Measurements from ENCODE around the gene CSMD2.

Gene CSMD2

GRCh38 chr1:33764149-33764548 is 400.9 kb downstream of the CSMD2 start:
- DNase-seq (ENCODE audit: low read depth in 2 of 2, low spot score in 1 of 2) = no peak

GRCh38 chr1:33763406-33763805 is 401.6 kb downstream of the CSMD2 start:
- DNase-seq (ENCODE audit: low read depth in 2 of 2, low spot score in 1 of 2) = no peak

GRCh38 chr1:33762962-33763361 is 402.1 kb downstream of the CSMD2 start:
- DNase-seq (ENCODE audit: low read depth in 2 of 2, low spot score in 1 of 2) = no peak

- no peak for DNase-seq (ENCODE audit: low read depth in 2 of 2, low spot score in 1 of 2)
Measured at GRCh38 chr1:33762109-33762830, 402.8 kb downstream of the CSMD2 start.

GRCh38 chr1:33758698-33759097 is 406.3 kb downstream of the CSMD2 start:
- DNase-seq (ENCODE audit: low read depth in 2 of 2, low spot score in 1 of 2) = no peak

GRCh38 chr1:33753087-33753856 is 411.8 kb downstream of the CSMD2 start:
- DNase-seq (ENCODE audit: low read depth in 2 of 2, low spot score in 1 of 2) = no peak

- no peak for DNase-seq (ENCODE audit: low read depth in 2 of 2, low spot score in 1 of 2)
Measured at GRCh38 chr1:33745942-33746341, 419.1 kb downstream of the CSMD2 start.

GRCh38 chr1:33743221-33743998 is 421.6 kb downstream of the CSMD2 start:
- no peak for DNase-seq (ENCODE audit: low read depth in 2 of 2, low spot score in 1 of 2)

- DNase-seq (ENCODE audit: low read depth in 2 of 2, low spot score in 1 of 2) = no peak
Measured at GRCh38 chr1:33742663-33743062, 422.4 kb downstream of the CSMD2 start.

- no peak for DNase-seq (ENCODE audit: low read depth in 2 of 2, low spot score in 1 of 2)
Measured at GRCh38 chr1:33741749-33742148, 423.3 kb downstream of the CSMD2 start.

GRCh38 chr1:33740040-33740744 is 424.8 kb downstream of the CSMD2 start:
- DNase-seq (ENCODE audit: low read depth in 2 of 2, low spot score in 1 of 2) = no peak

GRCh38 chr1:33738976-33739375 is 426.1 kb downstream of the CSMD2 start:
- DNase-seq (ENCODE audit: low read depth in 2 of 2, low spot score in 1 of 2) = no peak

GRCh38 chr1:33738536-33738935 is 426.5 kb downstream of the CSMD2 start:
- DNase-seq (ENCODE audit: low read depth in 2 of 2, low spot score in 1 of 2) = no peak

GRCh38 chr1:33736496-33736895 is 428.5 kb downstream of the CSMD2 start:
- no peak for DNase-seq (ENCODE audit: low read depth in 2 of 2, low spot score in 1 of 2)

- no peak for DNase-seq (ENCODE audit: low read depth in 2 of 2, low spot score in 1 of 2)
Measured at GRCh38 chr1:33735624-33736023, 429.4 kb downstream of the CSMD2 start.

GRCh38 chr1:33727310-33727709 is 437.7 kb downstream of the CSMD2 start:
- no peak for DNase-seq (ENCODE audit: low read depth in 2 of 2, low spot score in 1 of 2)

- no peak for DNase-seq (ENCODE audit: low read depth in 2 of 2, low spot score in 1 of 2)
Measured at GRCh38 chr1:33726274-33726804, 438.7 kb downstream of the CSMD2 start.

- DNase-seq (ENCODE audit: low read depth in 2 of 2, low spot score in 1 of 2) = no peak
Measured at GRCh38 chr1:33725556-33726160, 439.4 kb downstream of the CSMD2 start.

GRCh38 chr1:33725037-33725436 is 440.0 kb downstream of the CSMD2 start:
- no peak for DNase-seq (ENCODE audit: low read depth in 2 of 2, low spot score in 1 of 2)

- no peak for DNase-seq (ENCODE audit: low read depth in 2 of 2, low spot score in 1 of 2)
Measured at GRCh38 chr1:33724348-33724747, 440.7 kb downstream of the CSMD2 start.

- no peak for DNase-seq (ENCODE audit: low read depth in 2 of 2, low spot score in 1 of 2)
Measured at GRCh38 chr1:33723251-33723650, 441.8 kb downstream of the CSMD2 start.

All from stimulated activated CD8-positive, alpha-beta memory T cell treated with anti-CD3 and anti-CD28 coated beads, Interleukin-4, amount 100 ng/mL, for 4 hours (primary cell).